ENCODE data around the gene MAMDC4. TPM values are rescaled to one million over a fixed set of nuclear protein-coding genes. Genes with fewer than 3 reads are reported as not detected.
"Not testable (repeated sequence)": the region's sequence is repeated elsewhere in the genome, so short reads cannot be mapped to it uniquely, and the experiment has no call there.

The MAMDC4 gene
- total RNA-seq, 1 donor from 2014 or later, result 6.1 TPM

DNA sequence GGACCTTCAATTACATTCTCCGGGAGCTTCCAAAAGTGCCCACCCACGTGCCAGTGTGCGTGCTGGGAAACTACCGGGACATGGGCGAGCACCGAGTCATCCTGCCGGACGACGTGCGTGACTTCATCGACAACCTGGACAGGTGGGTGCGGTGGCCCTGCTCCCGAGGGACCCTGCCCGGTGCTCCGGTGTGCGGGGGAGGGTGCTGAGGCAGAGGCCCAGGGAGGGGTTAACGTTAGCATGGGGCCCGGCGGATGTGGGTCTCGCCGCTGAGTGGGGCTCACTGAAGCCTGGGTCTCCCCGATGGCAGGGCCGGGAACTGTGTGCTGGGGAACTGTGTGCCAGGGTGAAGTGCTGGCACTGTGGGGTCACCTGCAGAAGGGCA lies 20.4 kb upstream of the MAMDC4 start:
- ATAC-seq (ENCODE audit: low read depth) (no peak), DNase-seq (no peak)
- Mint-ChIP-seq H3K4me3 (no peak overlapping the region), H3K27ac (no peak overlapping the region), H3K27me3 (no peaks in the 10 kb centered on the region), H3K9me3 (no peaks in the 10 kb centered on the region), H3K36me3 (ENCODE audit: low read depth) (peaks cover 41% of the 10 kb centered on the region), H3K4me1 (no peaks in the 10 kb centered on the region)
- ChIA-PET POLR2A (interaction anchor here (0.5 kb wide), 1 partner anchor 95 kb away, joined by 5 read pairs; no protein-coding TSS in a partner anchor), CTCF (no interaction called here)
- TF ChIP-seq, protein P1, sequence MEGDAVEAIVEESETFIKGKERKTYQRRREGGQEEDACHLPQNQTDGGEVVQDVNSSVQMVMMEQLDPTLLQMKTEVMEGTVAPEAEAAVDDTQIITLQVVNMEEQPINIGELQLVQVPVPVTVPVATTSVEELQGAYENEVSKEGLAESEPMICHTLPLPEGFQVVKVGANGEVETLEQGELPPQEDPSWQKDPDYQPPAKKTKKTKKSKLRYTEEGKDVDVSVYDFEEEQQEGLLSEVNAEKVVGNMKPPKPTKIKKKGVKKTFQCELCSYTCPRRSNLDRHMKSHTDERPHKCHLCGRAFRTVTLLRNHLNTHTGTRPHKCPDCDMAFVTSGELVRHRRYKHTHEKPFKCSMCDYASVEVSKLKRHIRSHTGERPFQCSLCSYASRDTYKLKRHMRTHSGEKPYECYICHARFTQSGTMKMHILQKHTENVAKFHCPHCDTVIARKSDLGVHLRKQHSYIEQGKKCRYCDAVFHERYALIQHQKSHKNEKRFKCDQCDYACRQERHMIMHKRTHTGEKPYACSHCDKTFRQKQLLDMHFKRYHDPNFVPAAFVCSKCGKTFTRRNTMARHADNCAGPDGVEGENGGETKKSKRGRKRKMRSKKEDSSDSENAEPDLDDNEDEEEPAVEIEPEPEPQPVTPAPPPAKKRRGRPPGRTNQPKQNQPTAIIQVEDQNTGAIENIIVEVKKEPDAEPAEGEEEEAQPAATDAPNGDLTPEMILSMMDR (IDR thresholded peaks at IDR 0.05), result no peak
- intact Hi-C loops (cut with micrococcal nuclease), result no loop called here

DNA sequence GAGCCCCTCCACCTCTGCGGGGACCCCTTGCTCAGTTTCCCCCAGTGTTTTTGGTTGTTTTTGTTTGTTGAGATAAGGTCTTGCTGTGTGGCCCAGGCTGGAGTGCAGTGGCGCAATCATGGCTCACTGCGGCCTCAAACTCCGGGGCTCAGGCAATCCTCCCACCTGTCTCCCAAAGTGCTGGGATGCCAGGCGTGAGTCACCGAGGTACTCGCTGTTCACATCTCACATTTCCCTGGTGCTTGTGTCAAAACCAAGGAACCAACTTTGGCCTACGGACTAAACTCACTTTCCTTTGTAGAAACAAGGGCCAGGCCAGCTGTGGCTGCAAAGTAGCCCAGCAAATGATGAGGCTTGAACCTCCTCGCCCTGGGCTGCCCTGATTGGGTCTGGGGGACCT lies 19.6 kb upstream of the MAMDC4 start:
- no peak for DNase-seq
- CTCF ChIA-PET, result no interaction called here
- POLR2A ChIA-PET, result no interaction called here

DNA sequence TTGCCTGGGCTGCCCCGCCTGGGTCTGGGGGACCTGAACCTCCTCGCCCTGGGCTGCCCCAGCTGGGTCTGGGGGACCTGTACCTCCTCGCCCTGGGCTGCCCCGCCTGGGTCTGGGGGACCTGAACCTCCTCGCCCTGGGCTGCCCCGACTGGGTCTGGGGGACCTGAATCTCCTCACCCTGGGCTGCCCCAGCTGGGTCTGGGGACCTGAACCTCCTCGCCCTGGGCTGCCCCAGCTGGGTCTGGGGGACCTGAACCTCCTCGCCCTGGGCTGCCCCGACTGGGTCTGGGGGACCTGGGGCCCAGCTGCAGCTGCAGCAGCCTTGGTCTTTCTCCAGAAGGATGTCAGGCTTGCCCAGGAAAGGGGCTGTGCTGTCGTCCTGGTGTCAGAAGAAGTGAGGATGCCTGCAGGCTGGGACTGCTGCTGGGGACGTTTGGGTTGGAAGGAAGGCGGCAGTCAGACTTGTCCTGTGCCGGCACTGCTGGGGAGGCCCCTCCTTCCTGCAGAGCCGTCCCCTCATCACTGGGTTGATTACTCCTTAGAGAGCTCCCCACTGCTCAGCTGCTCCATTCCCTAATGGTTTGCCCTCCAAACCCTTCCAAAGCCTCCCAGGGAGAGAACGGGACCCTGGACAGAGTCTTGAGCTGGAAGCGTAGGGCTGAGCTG lies 18.6 kb upstream of the MAMDC4 start:
- H3K4me1 Mint-ChIP-seq; H3K9me3 Mint-ChIP-seq; H3K27me3 Mint-ChIP-seq; H3K4me3 Mint-ChIP-seq; H3K27ac Mint-ChIP-seq; intact Hi-C loops (cut with micrococcal nuclease); CTCF ChIA-PET; POLR2A ChIA-PET; DNase-seq; ATAC-seq (ENCODE audit: low read depth): not testable (repeated sequence)
- H3K36me3 Mint-ChIP-seq (ENCODE audit: low read depth), result peaks cover 40% of the 10 kb centered on the region

More for the DNA sequence above, 19.6 kb upstream of the MAMDC4 start:
- H3K36me3 Mint-ChIP-seq (ENCODE audit: low read depth), result peaks cover 40% of the 10 kb centered on the region
- TF ChIP-seq, protein P1 (IDR thresholded peaks at IDR 0.05), result no peak
- no peaks in the 10 kb centered on the region for H3K4me1 Mint-ChIP-seq
- intact Hi-C loops (cut with micrococcal nuclease), result no loop called here
- no peaks in the 10 kb centered on the region for H3K27me3 Mint-ChIP-seq
- no peak overlapping the region for H3K27ac Mint-ChIP-seq
- no peak overlapping the region for H3K4me3 Mint-ChIP-seq
- H3K9me3 Mint-ChIP-seq, result no peaks in the 10 kb centered on the region
- ATAC-seq (ENCODE audit: low read depth), result no peak

DNA sequence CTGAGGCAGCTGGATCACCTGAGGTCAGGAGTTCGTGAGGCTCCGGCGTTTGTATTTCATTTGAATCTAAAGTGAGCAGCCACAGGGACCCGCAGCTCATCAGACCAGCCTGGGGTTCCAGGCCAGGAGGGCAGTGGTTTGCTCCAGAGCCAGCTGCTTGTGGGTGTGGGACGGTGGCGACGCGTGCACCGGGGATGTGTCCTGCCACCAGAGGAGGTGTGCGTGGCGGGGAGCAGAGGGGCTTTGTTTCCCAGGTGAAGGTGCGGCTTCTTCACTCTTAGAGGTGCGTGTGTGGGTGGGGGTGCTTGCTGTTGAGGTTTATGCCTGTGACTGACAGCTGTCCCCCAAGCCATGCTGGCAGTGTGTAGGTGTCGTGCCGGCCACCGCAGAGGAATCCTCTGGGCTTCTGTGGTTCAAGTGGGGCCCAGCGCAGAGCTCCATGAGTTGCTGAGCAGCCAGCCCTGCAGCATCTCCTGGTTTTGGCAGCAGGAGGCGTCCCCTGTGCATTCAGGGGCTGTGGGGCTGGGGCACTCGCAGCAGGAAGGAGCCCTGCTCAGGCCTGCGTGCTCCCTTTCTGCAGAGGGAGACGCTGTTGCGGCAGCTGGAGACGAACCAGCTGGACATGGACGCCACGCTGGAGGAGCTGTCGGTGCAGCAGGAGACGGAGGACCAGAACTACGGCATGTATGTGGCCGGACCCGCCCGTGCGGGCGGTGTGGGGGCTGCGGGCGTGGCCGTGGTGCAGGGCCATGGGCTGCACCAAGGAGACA lies 16.8 kb upstream of the MAMDC4 start:
- no peak for ATAC-seq (ENCODE audit: low read depth)
- H3K4me3 Mint-ChIP-seq, result no peak overlapping the region
- peaks cover 40% of the 10 kb centered on the region for H3K36me3 Mint-ChIP-seq (ENCODE audit: low read depth)
- POLR2A ChIA-PET, result interaction anchor here (0.6 kb wide), 1 partner anchor 25 kb away, joined by 11 read pairs; no protein-coding TSS in a partner anchor
- TF ChIP-seq, protein P1 (IDR thresholded peaks at IDR 0.05), result no peak
- H3K27ac Mint-ChIP-seq, result no peak overlapping the region
- H3K9me3 Mint-ChIP-seq, result no peaks in the 10 kb centered on the region
- intact Hi-C loops (cut with micrococcal nuclease), result no loop called here
- peaks cover 4% of the 10 kb centered on the region for H3K4me1 Mint-ChIP-seq
- DNase-seq, result no peak
- CTCF ChIA-PET, result no interaction called here
- no peaks in the 10 kb centered on the region for H3K27me3 Mint-ChIP-seq

DNA sequence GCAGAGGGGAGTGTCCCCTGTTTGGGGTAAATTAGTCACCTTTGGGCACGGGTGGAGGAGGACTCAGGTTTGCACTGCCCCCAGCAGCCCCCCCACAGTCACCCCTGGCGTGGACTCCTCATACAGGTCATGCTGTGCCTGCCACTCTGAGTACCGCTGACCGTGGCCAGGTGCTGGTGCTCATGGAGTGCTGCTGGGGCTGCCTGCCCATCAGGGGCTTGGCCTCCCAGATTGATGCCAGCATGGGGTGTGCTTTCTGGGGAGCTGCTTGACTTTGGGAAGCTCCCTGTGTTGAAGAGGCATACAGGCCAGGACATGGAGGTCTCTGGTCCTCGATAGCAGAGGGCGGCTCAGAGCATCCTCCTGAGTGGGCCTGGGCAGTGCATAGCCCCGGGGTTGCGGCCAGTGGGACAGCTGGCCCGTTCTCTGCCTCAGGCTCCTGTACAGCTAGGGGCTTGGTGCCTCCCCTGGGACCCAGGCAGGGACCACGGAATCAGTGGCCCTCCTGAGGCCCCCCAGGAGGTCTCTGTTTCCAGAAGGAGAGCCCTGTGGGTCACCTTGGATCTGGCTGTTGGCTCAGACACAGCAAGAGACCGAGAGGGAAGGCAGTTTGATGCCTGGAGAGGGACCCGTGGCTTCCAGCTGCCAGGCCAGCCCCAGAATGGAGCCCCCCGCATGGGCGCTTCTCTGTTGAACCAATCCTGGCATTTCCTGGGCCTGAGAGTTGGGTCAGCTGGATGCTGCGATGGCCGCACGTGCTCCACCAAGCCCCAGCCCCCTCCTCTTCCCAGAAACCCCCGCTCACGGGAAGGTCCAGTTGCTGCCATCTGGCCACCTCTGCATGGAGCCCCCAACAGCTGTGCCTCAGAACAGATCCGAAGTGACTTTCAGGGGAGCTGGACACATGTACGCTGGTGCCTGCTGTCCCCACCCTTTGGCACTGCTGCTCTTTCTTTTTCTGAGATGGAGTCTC lies 15.9 kb upstream of the MAMDC4 start:
- DNase-seq (no peak), ATAC-seq (ENCODE audit: low read depth) (no peak)
- ChIA-PET CTCF (no interaction called here), POLR2A (no interaction called here)
- H3K27ac Mint-ChIP-seq, result no peak overlapping the region
- H3K4me3 Mint-ChIP-seq, result no peak overlapping the region
- H3K9me3 Mint-ChIP-seq, result no peaks in the 10 kb centered on the region
- TF ChIP-seq, protein P1 (IDR thresholded peaks at IDR 0.05), result no peak
- peaks cover 4% of the 10 kb centered on the region for H3K4me1 Mint-ChIP-seq
- peaks cover 35% of the 10 kb centered on the region for H3K36me3 Mint-ChIP-seq (ENCODE audit: low read depth)
- intact Hi-C loops (cut with micrococcal nuclease), result no loop called here
- H3K27me3 Mint-ChIP-seq, result no peaks in the 10 kb centered on the region
